A549 treated with DMSO at 1 μM for 4 hours (cell line): Measurements from ENCODE around the gene DEDD. TPM values are rescaled to one million over a fixed set of nuclear protein-coding genes. Genes with fewer than 3 reads are reported as not detected.

Source experiments
- total RNA-seq: library from RNA; stranded (reverse); fragments of 200-300 nt; extraction: Qiagen RNA extraction; gene quantifications from 5 replicates; pipeline ENCODE4 v1.2.3, GENCODE V29; 2022; ENCODE audit warnings: low read depth

The DEDD gene
- 25.0 to 32.8 TPM (median 29.9 TPM) in 5 replicates for total RNA-seq

DNA sequence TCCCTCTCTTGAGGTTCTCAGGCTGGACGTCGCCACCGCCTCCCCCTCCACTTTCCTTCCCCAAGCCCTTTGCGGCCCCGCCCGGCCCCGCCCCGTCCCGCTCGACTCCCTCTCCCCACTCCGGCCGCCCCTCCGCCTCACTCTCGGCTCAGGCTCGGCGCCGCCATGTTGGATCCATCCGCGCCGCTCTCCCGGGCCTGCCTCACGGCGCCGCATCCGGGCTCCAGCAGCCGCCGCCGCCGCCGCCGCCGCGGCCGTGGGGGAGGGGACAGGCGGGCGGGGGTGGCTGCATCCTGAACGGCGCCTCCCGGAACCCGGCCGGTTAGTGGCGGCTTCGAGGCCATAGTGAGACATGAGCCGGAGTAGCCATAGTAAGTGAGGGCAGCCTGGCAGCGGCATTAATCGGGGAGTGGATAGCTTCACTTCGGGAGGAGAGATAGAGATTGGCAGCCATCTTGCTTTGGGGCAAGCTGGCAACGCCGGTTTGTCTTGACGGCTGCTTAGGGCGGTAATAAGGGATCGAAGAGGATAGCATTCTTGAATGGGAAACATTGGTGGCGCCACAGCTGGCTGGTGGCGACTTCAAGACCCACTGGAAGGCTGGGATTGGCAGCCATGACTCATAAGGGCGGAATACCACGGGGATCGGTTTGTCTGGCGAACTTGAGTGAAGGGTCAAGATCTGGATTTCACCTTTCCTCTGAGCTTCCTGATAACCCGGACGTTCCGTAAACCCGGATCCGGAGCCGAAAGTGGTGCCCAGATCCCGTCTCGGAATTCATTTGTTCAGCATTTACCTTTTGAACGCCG lies at the start of gene DEDD:
Gene DEDD (minus strand): TSS at position 258 of the 810 bp plus-strand sequence. CDS start 8,205 bp downstream, outside the sequence.

GRCh38 chr1:161177112-161177935 lies 44.9 kb upstream of the DEDD start, which contains the start of gene B4GALT3:
TSS of gene B4GALT3 (minus strand) at chr1:161177507. CDS start at chr1:161176060, 1,447 bp downstream.

GRCh38 chr1:161165742-161166668 lies 33.5 kb upstream of the DEDD start, which contains the start of gene PPOX:
TSS of gene PPOX (plus strand) at chr1:161166426. CDS start at chr1:161166848, 422 bp downstream.

GRCh38 chr1:161159087-161159912 lies 26.8 kb upstream of the DEDD start, which contains the start of gene USP21:
TSS of gene USP21 (plus strand) at chr1:161159500. CDS start at chr1:161160641, 1,141 bp downstream.

DNA sequence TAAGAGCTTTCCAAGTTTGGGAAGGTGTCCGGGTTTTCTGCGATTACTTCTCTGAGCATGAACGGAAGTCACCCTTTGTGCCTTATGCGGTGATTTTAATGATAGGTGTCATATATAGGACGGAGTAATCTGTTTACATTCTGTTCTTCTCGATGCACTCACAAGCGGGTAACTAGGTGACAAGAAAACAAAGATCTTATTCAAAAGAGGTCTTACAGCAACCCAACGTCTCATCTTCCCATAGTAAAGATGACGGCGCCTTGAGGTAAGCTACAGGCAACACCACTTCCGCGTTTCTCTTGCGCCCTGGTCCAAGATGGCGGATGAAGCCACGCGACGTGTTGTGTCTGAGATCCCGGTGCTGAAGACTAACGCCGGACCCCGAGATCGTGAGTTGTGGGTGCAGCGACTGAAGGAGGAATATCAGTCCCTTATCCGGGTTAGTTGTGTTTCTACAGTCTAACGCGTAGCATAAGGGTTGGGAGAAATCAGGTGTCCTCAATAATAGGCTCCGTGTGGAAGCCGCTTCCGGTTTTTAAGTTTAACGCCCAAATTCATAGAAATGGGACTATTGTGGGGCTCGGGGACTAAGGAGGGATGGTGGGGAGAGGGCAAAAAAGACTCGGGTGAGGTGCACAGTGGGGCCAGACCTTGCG lies 21.3 kb upstream of the DEDD start, which contains the start of gene UFC1:
Gene UFC1 (plus strand): TSS at position 297 of the 656 bp plus-strand sequence. CDS start 20 bp downstream, at position 317.

DNA sequence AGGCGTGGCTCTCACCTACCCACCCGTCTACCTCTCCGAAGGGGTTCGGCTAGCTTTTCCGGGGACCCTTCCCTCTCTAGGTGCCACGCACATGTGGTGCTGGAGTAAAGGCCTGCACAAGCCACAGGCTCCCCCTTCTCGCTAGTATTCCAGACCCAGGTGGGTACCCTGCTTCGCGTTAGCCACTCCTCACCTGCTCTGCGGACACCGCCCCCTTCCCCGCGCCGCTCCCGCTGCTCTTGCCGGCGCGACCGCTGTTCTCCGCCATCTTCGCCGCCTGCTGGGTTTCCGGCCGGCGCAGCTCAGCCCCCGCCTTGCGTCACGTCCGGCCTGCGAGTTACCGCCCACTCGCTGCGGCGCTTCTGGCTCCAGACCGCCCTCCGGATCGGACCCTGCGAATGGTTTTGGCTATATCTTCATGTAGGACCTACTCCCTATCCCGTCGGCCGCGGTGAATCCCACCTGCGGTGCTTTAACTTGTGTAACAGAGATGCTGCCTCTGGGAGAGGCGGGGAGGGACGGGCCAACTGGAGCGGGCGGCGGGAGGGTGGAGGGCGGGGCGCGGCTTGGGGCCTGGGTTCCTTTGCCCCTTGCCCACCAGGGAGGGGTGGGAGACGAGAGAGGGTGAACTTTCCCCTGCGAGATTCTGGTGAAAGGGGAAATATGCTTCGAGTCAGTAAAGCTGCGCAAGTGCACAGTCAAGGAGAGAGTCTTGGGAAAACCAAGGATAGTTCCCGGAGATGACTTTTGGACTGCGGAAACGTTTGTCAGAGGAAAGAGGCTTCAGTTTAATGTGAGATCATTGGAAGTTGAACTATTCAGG lies 14.5 kb downstream of the DEDD start, which contains the start of the genes NIT1 and PFDN2:
Gene NIT1 (plus strand): TSS at position 347 of the 823 bp plus-strand sequence. CDS start 72 bp downstream, at position 419.
Gene PFDN2 (minus strand): TSS at position 279 of the 823 bp plus-strand sequence. CDS start 11 bp downstream, at position 268.

DNA sequence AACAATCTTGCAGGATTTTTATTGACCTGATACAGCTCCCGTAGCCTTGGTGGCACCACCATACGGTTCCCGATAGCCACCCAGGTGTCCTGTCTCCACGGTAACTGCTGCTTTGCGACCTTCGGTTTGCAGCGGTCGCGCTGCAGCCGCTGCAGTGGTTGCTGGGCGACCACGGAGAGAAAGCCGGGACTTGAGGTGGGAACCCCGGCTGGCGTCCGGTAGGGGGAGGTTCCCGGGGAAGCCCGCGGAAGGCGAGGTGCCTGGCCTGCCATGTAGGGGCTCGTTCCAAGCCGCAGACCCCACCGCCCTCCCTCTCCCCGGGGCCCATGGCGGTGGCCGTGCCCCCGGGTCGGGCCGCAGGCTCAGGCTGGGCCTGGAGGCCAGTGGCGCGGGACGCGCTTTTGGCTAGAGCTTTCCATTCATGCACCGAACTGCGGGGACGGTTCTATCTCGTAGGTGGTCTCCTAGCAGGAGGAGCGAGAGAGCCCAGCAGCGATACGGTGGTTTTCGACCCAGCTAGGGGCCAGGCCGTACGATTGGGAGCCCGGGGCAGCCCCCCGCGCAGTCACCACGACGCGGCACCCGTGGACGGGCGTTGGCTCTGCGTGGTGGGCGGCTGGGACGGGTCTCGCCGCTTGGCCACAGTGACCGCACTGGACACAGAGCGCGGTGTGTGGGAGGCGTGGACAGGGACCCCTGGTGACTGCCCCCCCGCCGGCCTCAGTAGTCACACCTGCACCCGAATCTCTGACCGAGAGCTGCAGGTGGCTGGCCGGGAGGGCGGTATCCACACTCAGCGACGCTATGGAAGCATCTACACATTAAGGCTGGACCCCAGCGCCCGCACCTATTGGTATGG lies 34.0 kb downstream of the DEDD start, which contains the start of gene KLHDC9:
Gene KLHDC9 (plus strand): TSS at position 152 of the 859 bp plus-strand sequence. CDS start 175 bp downstream, at position 327.

GRCh38 chr1:161089251-161089924 lies 43.1 kb downstream of the DEDD start, which contains the start of gene NECTIN4:
TSS of gene NECTIN4 (minus strand) at chr1:161089558. CDS start at chr1:161089296, 262 bp downstream.

Other genes starting within 250 kb of the DEDD start
- not detected in 5 replicates for gene ITLN1, start 247.5 kb downstream of the DEDD start, total RNA-seq
- 0.14 to 0.30 TPM (median 0.14 TPM) in 3 of 5 replicates, not detected in the others for gene ITLN2, start 177.9 kb downstream of the DEDD start, total RNA-seq
- gene F11R, start 111.5 kb downstream of the DEDD start, total RNA-seq: 45.4 to 56.7 TPM (median 50.6 TPM) in 5 replicates
- gene TSTD1, start 93.7 kb downstream of the DEDD start, total RNA-seq: 0.21 to 0.46 TPM (median 0.24 TPM) in 3 of 5 replicates, not detected in the others
- gene USF1, start 86.7 kb downstream of the DEDD start, total RNA-seq: 48.5 to 57.3 TPM (median 53.1 TPM) in 5 replicates
- 0.06 to 0.13 TPM (median 0.10 TPM) in 5 replicates for gene ARHGAP30, start 62.8 kb downstream of the DEDD start, total RNA-seq
- 1.3 to 1.9 TPM (median 1.7 TPM) in 5 replicates for gene NECTIN4, start 43.1 kb downstream of the DEDD start, total RNA-seq
- gene KLHDC9, start 34.3 kb downstream of the DEDD start, total RNA-seq: 1.6 to 1.7 TPM (median 1.7 TPM) in 5 replicates
- gene PFDN2, start 14.6 kb downstream of the DEDD start, total RNA-seq: 113 to 124 TPM (median 120 TPM) in 5 replicates
- gene NIT1, start 14.6 kb downstream of the DEDD start, total RNA-seq: 26.6 to 33.0 TPM (median 31.3 TPM) in 5 replicates
- 87.3 to 130 TPM (median 91.1 TPM) in 5 replicates for gene UFC1, start 21.3 kb upstream of the DEDD start, total RNA-seq
- gene USP21, start 26.8 kb upstream of the DEDD start, total RNA-seq: 15.4 to 27.5 TPM (median 23.2 TPM) in 5 replicates
- gene PPOX, start 33.8 kb upstream of the DEDD start, total RNA-seq: 11.6 to 17.2 TPM (median 15.2 TPM) in 5 replicates
- gene B4GALT3, start 44.8 kb upstream of the DEDD start, total RNA-seq: 26.9 to 33.2 TPM (median 29.5 TPM) in 5 replicates
- gene ADAMTS4, start 66.4 kb upstream of the DEDD start, total RNA-seq: not detected in 5 replicates
- gene NDUFS2, start 69.7 kb upstream of the DEDD start, total RNA-seq: 76.9 to 109 TPM (median 79.7 TPM) in 5 replicates
- gene FCER1G, start 82.6 kb upstream of the DEDD start, total RNA-seq: 0.33 TPM in 1 of 5 replicates, not detected in the others
- not detected in 5 replicates for gene APOA2, start 91.0 kb upstream of the DEDD start, total RNA-seq
- 10.1 to 11.5 TPM (median 11.0 TPM) in 5 replicates for gene TOMM40L, start 93.4 kb upstream of the DEDD start, total RNA-seq
- gene NR1I3, start 105.5 kb upstream of the DEDD start, total RNA-seq: 0.21 TPM in 1 of 5 replicates, not detected in the others
- gene PCP4L1, start 126.1 kb upstream of the DEDD start, total RNA-seq: 0.06 to 0.10 TPM (median 0.08 TPM) in 3 of 5 replicates, not detected in the others
- gene MPZ, start 177.3 kb upstream of the DEDD start, total RNA-seq: 0.20 to 0.36 TPM (median 0.26 TPM) in 4 of 5 replicates, not detected in the other
- 238 to 268 TPM (median 252 TPM) in 5 replicates for gene SDHC, start 181.7 kb upstream of the DEDD start, total RNA-seq
- gene CFAP126, start 235.2 kb upstream of the DEDD start, total RNA-seq: 0.17 TPM in 1 of 5 replicates, not detected in the others